VCaP (cell line): Measurements from ENCODE around the gene CHAF1A.

Experiments
- H3K27ac ChIP-seq: fragments of 450-650 bp; 2 replicates; pipeline ENCODE4 v1.5.1; 2017
- CTCF ChIP-seq: fragments of 450-650 bp; conservative IDR thresholded peaks from 2 replicates; pipeline ENCODE4 v1.5.1; 2017; ENCODE audit warnings: mild to moderate bottlenecking, moderate library complexity

The CHAF1A gene

GRCh38 chr19:4405977-4406376 lies 3.5 kb downstream of the CHAF1A start:
- H3K27ac ChIP-seq, result peak overlapping the region; percentile 82
- TF ChIP-seq CTCF, result no peak

GRCh38 chr19:4406626-4407025 lies 4.2 kb downstream of the CHAF1A start:
- H3K27ac ChIP-seq, result peak overlapping the region; percentile 82
- no peak for TF ChIP-seq CTCF

- TF ChIP-seq CTCF, result no peak
- H3K27ac ChIP-seq, result peak overlapping the region; percentile 1; the same call in 1 of the 2 replicates
Observed at GRCh38 chr19:4409123-4409933, 6.9 kb downstream of the CHAF1A start.

GRCh38 chr19:4413588-4413987 lies 11.1 kb downstream of the CHAF1A start:
- TF ChIP-seq CTCF, result no peak
- H3K27ac ChIP-seq, result no peak overlapping the region

- no peak for TF ChIP-seq CTCF
- H3K27ac ChIP-seq, result no peak overlapping the region
Observed at GRCh38 chr19:4414144-4414799, 11.8 kb downstream of the CHAF1A start.

- TF ChIP-seq CTCF, result no peak
- H3K27ac ChIP-seq, result no peak overlapping the region
Observed at GRCh38 chr19:4414800-4415321, 12.4 kb downstream of the CHAF1A start.

GRCh38 chr19:4415352-4415751 lies 12.9 kb downstream of the CHAF1A start:
- no peak overlapping the region for H3K27ac ChIP-seq
- no peak for TF ChIP-seq CTCF
